K562 (cell line): Measurements from ENCODE around the gene DYNLT2. TPM values are rescaled to one million over a fixed set of nuclear protein-coding genes. Genes with fewer than 3 reads are reported as not detected.

Source experiments
- ATAC-seq: fragments of 200-7000 bp; cut with Tn5 transposase; 3 replicates; pipeline ENCODE4 v1.9.1; 2020; ENCODE audit warnings: moderate library complexity
- BruUV-seq: library from RNA; stranded (reverse); fragments of 400-500 nt; replicated peaks from 2 replicates; lab custom pipeline; 2021; lab: Mats Ljungman, UMichigan
- CTCF ChIA-PET: fragments of 300-600 bp; formaldehyde crosslinking; extraction: SDS; loops from one replicate; lab custom pipeline; 2021; ENCODE audit warnings: low intra/inter-chr PET ratio; lab: Yijun Ruan, JAX
- POLR2A ChIA-PET: fragments of 300-600, 350-650 bp; sonication (Branson Sonifier 250); formaldehyde crosslinking; extraction: SDS; loops from one replicate; lab custom pipeline; 2021; ENCODE audit warnings: antibody characterized with exemption, inconsistent platforms; lab: Yijun Ruan, JAX
- DNase-seq, 4 experiments: peaks; one replicate each; pipeline versions ENCODE4 v3.0.0 to v3.0.0-alpha.2; 2011 to 2018; ENCODE audit warnings: low spot score in 3 of 4, mixed read lengths in 3 of 4; ENCODE audit errors: extremely low read depth in 1 of 4
- FAIRE-seq: peaks from 2 replicates; lab custom pipeline; 2011; peaks lifted over from hg19 to GRCh38; lab: Jason Lieb, UNC
- H2AFZ ChIP-seq: 2 replicates; pipeline ENCODE4 v1.6.0; 2011; ENCODE audit warnings: low read depth, low read length, control low read depth, inconsistent platforms
- H3K27ac ChIP-seq: fragments of 200-600 bp; 3 replicates; pipeline ENCODE4 v1.8.0; 2011; ENCODE audit warnings: low read depth, mild to moderate bottlenecking, control low read depth, inconsistent platforms, low read length, moderate library complexity, mixed read lengths; ENCODE audit errors: extremely low read depth
- H3K27me3 ChIP-seq, 2 experiments: fragments of 300-600 bp in 1 of 2; 2 replicates in 1 of 2; 3 replicates in 1 of 2; pipeline versions ENCODE4 v1.6.0 to v1.8.0; 2011; ENCODE audit warnings: inconsistent platforms in 2 of 2, low read length in 2 of 2, mild to moderate bottlenecking in 1 of 2, mixed read lengths in 1 of 2, moderate library complexity in 1 of 2; ENCODE audit not compliant: control insufficient read depth in 2 of 2, insufficient read depth in 2 of 2
- H3K36me3 ChIP-seq: fragments of 300-600 bp; 3 replicates; pipeline ENCODE4 v1.8.0; 2011; ENCODE audit warnings: mild to moderate bottlenecking, low read length, inconsistent platforms; ENCODE audit not compliant: control insufficient read depth, insufficient read depth
- H3K4me1 ChIP-seq, 2 experiments: fragments of 200-600 bp in 1 of 2; replicated peaks in 1 of 2; 2 replicates in 1 of 2; 3 replicates in 1 of 2; pipeline versions ENCODE4 v1.5.1 to v1.8.0; 2011; ENCODE audit warnings: inconsistent platforms in 2 of 2, low read length in 2 of 2, mild to moderate bottlenecking in 1 of 2, mixed read lengths in 1 of 2, moderate library complexity in 1 of 2; ENCODE audit not compliant: control insufficient read depth in 2 of 2, insufficient read depth in 2 of 2
- H3K4me2 ChIP-seq: 2 replicates; pipeline ENCODE4 v1.6.1; 2011; ENCODE audit warnings: low read length, control low read depth, inconsistent platforms, mixed read lengths; ENCODE audit not compliant: insufficient read depth
- H3K4me3 ChIP-seq: fragments of 200-600 bp; sonication (generic), shearing (Covaris generic); 2 replicates; pipeline ENCODE4 v1.5.1; 2016; ENCODE audit warnings: control low read depth, inconsistent platforms
- H3K79me2 ChIP-seq: fragments of 200-600 bp; 3 replicates; pipeline ENCODE4 v1.8.0; 2011; ENCODE audit warnings: low read length, inconsistent platforms; ENCODE audit not compliant: control insufficient read depth, insufficient read depth
- H3K9ac ChIP-seq, 2 experiments: 2 replicates each; pipeline versions ENCODE4 v1.6.0 to v1.6.1; 2011; ENCODE audit warnings: low read depth in 2 of 2, low read length in 2 of 2, control low read depth in 1 of 2, inconsistent platforms in 1 of 2, mild to moderate bottlenecking in 1 of 2, mixed read lengths in 1 of 2; ENCODE audit not compliant: insufficient read depth in 1 of 2
- H3K9me1 ChIP-seq: one replicate; pipeline ENCODE4 v1.6.0; 2011; ENCODE audit warnings: inconsistent platforms, mild to moderate bottlenecking, low read length, moderate library complexity; ENCODE audit not compliant: control insufficient read depth, insufficient read depth
- H3K9me3 ChIP-seq: replicated peaks from 2 replicates; pipeline ENCODE4 v1.5.1; 2011; ENCODE audit warnings: low read depth, low read length, inconsistent platforms; ENCODE audit not compliant: control insufficient read depth, insufficient read depth
- H4K20me1 ChIP-seq: replicated peaks from 2 replicates; pipeline ENCODE4 v1.6.1; 2011; ENCODE audit warnings: low read length, inconsistent platforms, mixed read lengths; ENCODE audit not compliant: control insufficient read depth, insufficient read depth
- BCOR ChIP-seq: fragments of 450-650 bp; IDR thresholded peaks from 2 replicates; pipeline ENCODE4 v1.6.1; 2016
- CBFB ChIP-seq: sonication (generic); formaldehyde crosslinking; IDR thresholded peaks from 2 replicates; pipeline ENCODE4 v1.4.0; 2020; ENCODE audit warnings: mild to moderate bottlenecking, missing genetic modification reagents
- MTF1 ChIP-seq: fragments of 250-450 bp; sonication (Bioruptor Pico); IDR thresholded peaks from 2 replicates; pipeline ENCODE4 v1.9.0; 2021; ENCODE audit warnings: moderate library complexity, mild to moderate bottlenecking, inconsistent platforms, borderline replicate concordance
- NEUROD1 ChIP-seq: fragments of 150-350 bp; IDR thresholded peaks from 2 replicates; pipeline ENCODE4 v1.6.1; 2014; ENCODE audit warnings: borderline replicate concordance, low read length, low read depth; ENCODE audit not compliant: partially characterized antibody
- NFE2L1 ChIP-seq: fragments of 450-650 bp; IDR thresholded peaks from 2 replicates; pipeline ENCODE4 v1.6.1; 2016; ENCODE audit warnings: missing genetic modification characterization, low read depth, mild to moderate bottlenecking, missing compliant biosample characterization, moderate library complexity, borderline replicate concordance
- NUFIP1 ChIP-seq: fragments of 450-650 bp; IDR thresholded peaks from 2 replicates; pipeline ENCODE4 v1.6.1; 2018; ENCODE audit not compliant: partially characterized antibody
- RBM17 ChIP-seq: fragments of 200-400 bp; formaldehyde crosslinking; IDR thresholded peaks from 2 replicates; pipeline ENCODE4 v1.6.1; 2017; ENCODE audit warnings: low read depth, mild to moderate bottlenecking, low read length, borderline replicate concordance
- RBM39 ChIP-seq: fragments of 200-400 bp; formaldehyde crosslinking; optimal IDR thresholded peaks from 2 replicates; pipeline ENCODE3; 2018; ENCODE audit warnings: low read depth, low read length
- SP1 ChIP-seq: sonication (generic); formaldehyde crosslinking; IDR thresholded peaks from 2 replicates; pipeline ENCODE4 v1.8.1; 2022; ENCODE audit warnings: mild to moderate bottlenecking, missing genetic modification reagents
- TCF3 ChIP-seq: sonication (generic); formaldehyde crosslinking; IDR thresholded peaks from 2 replicates; pipeline ENCODE4 v1.4.0; 2020; ENCODE audit warnings: mild to moderate bottlenecking, missing genetic modification reagents
- USF2 ChIP-seq: sonication (generic); formaldehyde crosslinking; IDR thresholded peaks from 2 replicates; pipeline ENCODE4 v1.5.0; 2020; ENCODE audit warnings: missing genetic modification reagents
- ZKSCAN1 ChIP-seq: fragments of 150-350 bp; IDR thresholded peaks from 2 replicates; pipeline ENCODE4 v1.6.1; 2016; ENCODE audit warnings: low read depth, low read length
- ZKSCAN3 ChIP-seq: fragments of 250-450 bp; sonication (Bioruptor Pico); IDR thresholded peaks from 2 replicates; pipeline ENCODE4 v1.4.0; 2020
- ZNF124 ChIP-seq: sonication (generic); formaldehyde crosslinking; IDR thresholded peaks from 2 replicates; pipeline ENCODE4 v1.8.1; 2022; ENCODE audit warnings: missing genetic modification reagents
- ZNF239 ChIP-seq: fragments of 250-450 bp; sonication (Bioruptor Pico); IDR thresholded peaks from 2 replicates; pipeline ENCODE4 v1.4.0; 2020; ENCODE audit warnings: mild to moderate bottlenecking
- ZNF253 ChIP-seq: fragments of 250-450 bp; sonication (Bioruptor Pico); conservative IDR thresholded peaks from 2 replicates; pipeline ENCODE4 v1.6.1; 2021; ENCODE audit warnings: mild to moderate bottlenecking
- ZNF444 ChIP-seq: fragments of 250-450 bp; sonication (Bioruptor Pico); IDR thresholded peaks from 2 replicates; pipeline ENCODE4 v1.4.0; 2020; ENCODE audit warnings: mild to moderate bottlenecking, moderate library complexity
- ZNF707 ChIP-seq: fragments of 250-450 bp; sonication (Bioruptor Pico); conservative IDR thresholded peaks from 2 replicates; pipeline ENCODE4 v1.8.0; 2022; ENCODE audit warnings: inconsistent platforms, mild to moderate bottlenecking, moderate library complexity
- WGBS: fragments of 100-300 bp; shearing (Covaris generic); methylation state at CpG from one replicate; pipeline ENCODE4 v1.1.6; 2016; ENCODE audit warnings: low coverage, mixed read lengths; ENCODE audit not compliant: insufficient coverage; ENCODE audit errors: missing lambda C conversion rate; 5-methylcytosine and 5-hydroxymethylcytosine counted together
- in situ Hi-C: fragments of 300-500 bp; cut with MboI; formaldehyde crosslinking; loops from 4 replicates; pipeline ENCODE4 v1.15.0; 2018; ENCODE audit warnings: inconsistent platforms, mixed read lengths
- intact Hi-C: fragments of 100-400 bp; cut with micrococcal nuclease; formaldehyde crosslinking; loops from 2 replicates; pipeline ENCODE4 v1.14.2; 2022
- polyA plus RNA-seq, 8 experiments: library from polyadenylated mRNA; depleted of rRNA in 4 of 8; stranded (reverse) in 5 of 8; unstranded in 3 of 8; fragments of >200 nt; fragmentation: Nextera tagmentation in 2 of 8; fragmentation: Illumina TruSeq in 1 of 8; extraction: Ambion mirVana in 2 of 8; extraction: Trizol in 1 of 8; gene quantifications; 2 replicates each; pipeline versions ENCODE4 v1.2.1 to v1.2.3, GENCODE V29; 2011 to 2014; ENCODE audit warnings: inconsistent platforms in 1 of 8, missing spikeins in 1 of 8
- total RNA-seq, 7 experiments: library from RNA; depleted of rRNA in 6 of 7; stranded (reverse); fragments of >200 nt in 6 of 7; fragmentation: Illumina TruSeq in 2 of 7; extraction: Trizol in 2 of 7; gene quantifications; 2 replicates each; pipeline versions ENCODE4 v1.2.1 to v1.2.3, GENCODE V29; 2011 to 2021; ENCODE audit warnings: low replicate concordance in 1 of 7
- TF ChIP-seq, protein P1 (sequence below): sonication (generic); formaldehyde crosslinking; IDR thresholded peaks from 2 replicates; pipeline ENCODE4 v1.9.0; 2022; ENCODE audit warnings: mild to moderate bottlenecking, missing genetic modification reagents
- TF ChIP-seq, protein P2 (sequence below): sonication (generic); formaldehyde crosslinking; IDR thresholded peaks from 2 replicates; pipeline ENCODE4 v1.8.0; 2022; ENCODE audit warnings: mild to moderate bottlenecking, missing genetic modification reagents

Gene DYNLT2
- total and polyA plus RNA-seq, 9 of the 15 experiments (the other 6 are each of a cell fraction or from before 2014, with no cell fraction given) = 2.0 to 12.8 (median 6.3) TPM

DNA sequence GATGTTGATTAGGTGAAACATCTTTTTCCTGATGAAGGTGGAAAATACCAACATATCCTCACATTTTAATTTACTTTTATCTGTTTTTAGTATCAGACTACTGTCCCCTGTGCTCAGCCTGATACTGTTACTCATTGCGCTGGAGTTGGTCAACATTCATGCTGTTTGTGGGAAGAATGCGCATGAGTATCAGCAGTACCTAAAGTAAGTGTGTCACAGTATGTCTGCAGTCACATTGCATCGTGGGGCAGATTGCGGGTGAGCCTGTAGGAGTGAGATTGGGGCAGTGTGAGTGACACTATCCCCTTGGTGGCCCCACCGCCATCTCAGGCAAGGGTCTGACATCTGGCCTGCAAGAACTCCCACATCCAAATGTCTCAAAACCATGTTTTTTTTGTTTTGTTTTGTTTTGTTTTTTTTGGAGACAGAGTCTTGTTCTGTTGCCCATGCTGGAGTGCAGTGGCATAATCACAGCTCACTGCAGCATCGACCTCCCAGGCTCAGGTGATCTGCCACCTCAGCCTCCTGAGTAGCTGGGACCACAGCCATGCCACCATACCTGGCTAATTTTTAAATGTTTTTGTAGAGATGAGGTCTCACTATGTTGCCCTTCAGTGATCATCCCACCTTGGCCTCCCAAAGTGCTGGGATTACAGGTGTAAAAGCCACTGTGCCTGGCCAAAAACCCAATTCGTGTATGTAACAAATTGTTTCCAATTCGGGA lies 27.9 kb upstream of the DYNLT2 start:
- H3K36me3 ChIP-seq = peaks cover 20% of the 10 kb centered on the region; the same call in 2 of the 3 replicates
- H3K4me1 ChIP-seq = peaks cover 0 to 3% of the 10 kb centered on the region in 2 experiments; a peak in 1 of 5 replicates
- no peaks in the 10 kb centered on the region for H3K9me1 ChIP-seq
- no peak overlapping the region for H3K27ac ChIP-seq
- ChIA-PET CTCF (no interaction called here), POLR2A (interaction anchor here (0.9 kb wide), 1 partner anchor 27 kb away, joined by 4 read pairs; no protein-coding TSS in a partner anchor)
- no peak overlapping the region; a peak in 1 of 4 replicates for H3K9ac ChIP-seq
- no TSS peak for BruUV-seq
- no peaks in the 10 kb centered on the region for H4K20me1 ChIP-seq
- H3K79me2 ChIP-seq = no peaks in the 10 kb centered on the region
- no peak overlapping the region for H2AFZ ChIP-seq
- in situ Hi-C loops (no loop called here), intact Hi-C loops (no loop called here)
- WGBS = 69% methylated on average over 8 of the region's 8 CpGs
- FAIRE-seq (no peak), DNase-seq (no peak), ATAC-seq (no peak)
- no peak overlapping the region for H3K4me3 ChIP-seq
- TF ChIP-seq, protein P1, sequence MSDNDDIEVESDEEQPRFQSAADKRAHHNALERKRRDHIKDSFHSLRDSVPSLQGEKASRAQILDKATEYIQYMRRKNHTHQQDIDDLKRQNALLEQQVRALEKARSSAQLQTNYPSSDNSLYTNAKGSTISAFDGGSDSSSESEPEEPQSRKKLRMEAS = no peak
- no peak for TF ChIP-seq ZNF444
- TF ChIP-seq BCOR = no peak
- TF ChIP-seq CBFB (CRISPR knock-in tag) = no peak
- TF ChIP-seq, protein P2, sequence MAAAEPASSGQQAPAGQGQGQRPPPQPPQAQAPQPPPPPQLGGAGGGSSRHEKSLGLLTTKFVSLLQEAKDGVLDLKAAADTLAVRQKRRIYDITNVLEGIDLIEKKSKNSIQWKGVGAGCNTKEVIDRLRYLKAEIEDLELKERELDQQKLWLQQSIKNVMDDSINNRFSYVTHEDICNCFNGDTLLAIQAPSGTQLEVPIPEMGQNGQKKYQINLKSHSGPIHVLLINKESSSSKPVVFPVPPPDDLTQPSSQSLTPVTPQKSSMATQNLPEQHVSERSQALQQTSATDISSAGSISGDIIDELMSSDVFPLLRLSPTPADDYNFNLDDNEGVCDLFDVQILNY = no peak
- TF ChIP-seq TCF3 = no peak
- no peak for TF ChIP-seq NEUROD1
- TF ChIP-seq NUFIP1 = no peak
- no peak for TF ChIP-seq ZKSCAN3 (CRISPR knock-in tag)
- TF ChIP-seq ZNF253 = no peak
- TF ChIP-seq ZNF124 (CRISPR knock-in tag) = no peak
- no peak for TF ChIP-seq RBM39
- no peak for TF ChIP-seq ZNF239 (CRISPR knock-in tag)
- TF ChIP-seq USF2 = no peak
- TF ChIP-seq ZNF707 = no peak
- TF ChIP-seq SP1 (CRISPR knock-in tag) = no peak
- no peak for TF ChIP-seq MTF1 (CRISPR knock-in tag)
- TF ChIP-seq NFE2L1 = no peak
- no peak for TF ChIP-seq ZKSCAN1
- TF ChIP-seq RBM17 = no peak
- H3K9me3 ChIP-seq = no peaks in the 10 kb centered on the region
- no peak overlapping the region for H3K4me2 ChIP-seq
- H3K27me3 ChIP-seq = no peaks in the 10 kb centered on the region
